NT2/D1 (cell line): ENCODE results near the gene SHANK3.

ENCODE experiments used
- SUZ12 ChIP-seq: IDR thresholded peaks from 2 replicates; pipeline ENCODE4 v1.6.1; 2011; ENCODE audit not compliant: insufficient read length, insufficient read depth; ENCODE audit errors: extremely low read depth
- ZNF274 ChIP-seq: IDR thresholded peaks from 2 replicates; pipeline ENCODE4 v1.6.1; 2011; ENCODE audit warnings: mild to moderate bottlenecking, low read depth, low read length

DNA sequence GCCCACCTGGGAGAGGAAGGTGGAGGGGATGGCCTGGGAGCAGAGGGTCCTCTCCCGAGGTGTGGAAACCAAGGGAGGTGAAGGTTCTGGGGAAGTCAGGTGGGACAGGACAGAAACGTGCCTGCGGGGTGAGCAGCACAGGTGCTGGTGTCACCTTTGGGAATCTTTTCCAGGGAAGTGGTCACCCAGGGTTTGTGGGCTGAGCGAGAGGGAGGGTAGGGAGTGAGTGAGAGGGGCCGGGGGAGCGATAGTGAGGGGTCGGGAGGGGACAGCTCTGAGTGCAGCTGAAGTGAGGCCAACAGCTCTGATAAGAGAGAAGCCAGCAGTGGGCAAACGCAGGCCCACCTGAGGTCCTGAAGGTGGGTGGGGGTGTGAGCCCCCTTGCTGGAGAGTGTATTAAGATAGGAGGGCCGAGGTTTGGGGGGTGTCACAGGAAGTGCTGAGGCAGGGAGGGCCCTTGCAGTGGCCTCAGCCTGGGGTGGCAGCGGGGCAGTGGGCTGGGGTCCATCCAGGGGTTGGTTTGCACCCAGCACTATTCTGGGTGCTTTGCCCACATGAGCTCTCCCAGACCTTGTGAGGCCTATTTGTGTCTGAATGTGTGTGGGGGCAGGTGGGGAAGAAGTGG lies 1.6 kb upstream of the SHANK3 start:
- no peak for TF ChIP-seq SUZ12
- TF ChIP-seq ZNF274 = no peak
